Colonic mucosa (tissue), 4 donors: Measurements from ENCODE around the gene MTFP1. TPM values are rescaled to one million over a fixed set of nuclear protein-coding genes. Genes with fewer than 3 reads are reported as not detected.

ENCODE experiments used
- DNase-seq: peaks from one replicate; pipeline ENCODE4 v3.0.0-alpha.2; 2020
- H3K27ac ChIP-seq: fragments of 200-600 bp; one replicate; pipeline ENCODE4 v1.8.0; 2021
- H3K27me3 ChIP-seq: fragments of 200-600 bp; one replicate; pipeline ENCODE4 v1.8.0; 2021
- H3K36me3 ChIP-seq: fragments of 200-600 bp; one replicate; pipeline ENCODE4 v1.8.0; 2021
- H3K4me1 ChIP-seq: fragments of 200-600 bp; one replicate; pipeline ENCODE4 v1.8.0; 2021; ENCODE audit warnings: mild to moderate bottlenecking
- H3K4me3 ChIP-seq: fragments of 200-600 bp; one replicate; pipeline ENCODE4 v1.8.0; 2021
- H3K9ac ChIP-seq, 2 donors: one replicate each; pipeline ENCODE4 v1.7.0; 2013; ENCODE audit warnings: control low read depth in 2 of 2, low read depth in 2 of 2, low read length in 2 of 2
- H3K9me3 ChIP-seq: fragments of 200-600 bp; one replicate; pipeline ENCODE4 v1.8.0; 2021
- CTCF ChIP-seq: fragments of 200-600 bp; IDR thresholded peaks from one replicate; pipeline ENCODE4 v1.8.0; 2022; ENCODE audit warnings: antibody characterized with exemption, mild to moderate bottlenecking
- intact Hi-C: fragments of 100-400 bp; cut with DNase I; formaldehyde crosslinking; loops from one replicate; pipeline ENCODE4 v1.14.1; 2022
- total RNA-seq, 2 donors: library from RNA; stranded (reverse); fragmentation: NEBNext Ultra II Directional in 1 of 2; extraction: Animal tissue kit (Norgen Biotek cat#: 25700) in 1 of 2; gene quantifications; one replicate each; pipeline ENCODE4 v1.2.1, GENCODE V29; 2021
- donor health status: healthy.
- donor health status: DM: no; HTN: no; CAD: no.
- donor health status: DM: no; HTN: no; CAD: no.

The MTFP1 gene
- total RNA-seq, 2 donors from 2014 or later: 39.7 to 55.1 TPM

GRCh38 chr22:30404307-30404706 is 21.3 kb upstream of the MTFP1 start:
- Histone ChIP-seq H3K9me3 (no peaks in the 10 kb centered on the region), H3K9ac (no peak overlapping the region), H3K4me3 (no peak overlapping the region), H3K4me1 (no peaks in the 10 kb centered on the region), H3K27ac (no peak overlapping the region), H3K27me3 (no peaks in the 10 kb centered on the region), H3K36me3 (no peaks in the 10 kb centered on the region)
- DNase-seq: no peak
- intact Hi-C loops: no loop called here
- no peak for TF ChIP-seq CTCF

- no peak overlapping the region for H3K27ac ChIP-seq
- H3K36me3 ChIP-seq: no peaks in the 10 kb centered on the region
- H3K4me1 ChIP-seq: no peaks in the 10 kb centered on the region
- intact Hi-C loops: no loop called here
- no peak for TF ChIP-seq CTCF
- H3K27me3 ChIP-seq: no peaks in the 10 kb centered on the region
- no peak overlapping the region for H3K4me3 ChIP-seq
- H3K9ac ChIP-seq: no peak overlapping the region
- DNase-seq: no peak
- H3K9me3 ChIP-seq: no peaks in the 10 kb centered on the region
Observed at GRCh38 chr22:30405731-30406130, 19.8 kb upstream of the MTFP1 start.

GRCh38 chr22:30406400-30406799 is 19.2 kb upstream of the MTFP1 start:
- Histone ChIP-seq H3K9me3 (no peaks in the 10 kb centered on the region), H3K36me3 (no peaks in the 10 kb centered on the region), H3K27me3 (no peaks in the 10 kb centered on the region), H3K4me3 (no peak overlapping the region), H3K4me1 (no peaks in the 10 kb centered on the region), H3K9ac (no peak overlapping the region), H3K27ac (no peak overlapping the region)
- TF ChIP-seq CTCF: no peak
- DNase-seq: no peak
- intact Hi-C loops: no loop called here

GRCh38 chr22:30408388-30409102 is 17.0 kb upstream of the MTFP1 start:
- no peaks in the 10 kb centered on the region for H3K36me3 ChIP-seq
- DNase-seq: no peak
- intact Hi-C loops: no loop called here
- H3K9me3 ChIP-seq: no peaks in the 10 kb centered on the region
- no peak overlapping the region for H3K27ac ChIP-seq
- TF ChIP-seq CTCF: no peak
- no peak overlapping the region for H3K9ac ChIP-seq
- no peaks in the 10 kb centered on the region for H3K27me3 ChIP-seq
- H3K4me1 ChIP-seq: no peaks in the 10 kb centered on the region
- H3K4me3 ChIP-seq: no peak overlapping the region

- no peak for TF ChIP-seq CTCF
- intact Hi-C loops: no loop called here
- H3K36me3 ChIP-seq: no peaks in the 10 kb centered on the region
- H3K27me3 ChIP-seq: no peaks in the 10 kb centered on the region
- H3K4me3 ChIP-seq: no peak overlapping the region
- H3K27ac ChIP-seq: no peak overlapping the region
- no peak overlapping the region for H3K9ac ChIP-seq
- no peaks in the 10 kb centered on the region for H3K4me1 ChIP-seq
- no peaks in the 10 kb centered on the region for H3K9me3 ChIP-seq
- DNase-seq: no peak
Observed at GRCh38 chr22:30411780-30412179, 13.8 kb upstream of the MTFP1 start.
